Measurements from ENCODE around the gene BNIP5. TPM values are rescaled to one million over a fixed set of nuclear protein-coding genes. Genes with fewer than 3 reads are reported as not detected.

The BNIP5 gene, protein sequence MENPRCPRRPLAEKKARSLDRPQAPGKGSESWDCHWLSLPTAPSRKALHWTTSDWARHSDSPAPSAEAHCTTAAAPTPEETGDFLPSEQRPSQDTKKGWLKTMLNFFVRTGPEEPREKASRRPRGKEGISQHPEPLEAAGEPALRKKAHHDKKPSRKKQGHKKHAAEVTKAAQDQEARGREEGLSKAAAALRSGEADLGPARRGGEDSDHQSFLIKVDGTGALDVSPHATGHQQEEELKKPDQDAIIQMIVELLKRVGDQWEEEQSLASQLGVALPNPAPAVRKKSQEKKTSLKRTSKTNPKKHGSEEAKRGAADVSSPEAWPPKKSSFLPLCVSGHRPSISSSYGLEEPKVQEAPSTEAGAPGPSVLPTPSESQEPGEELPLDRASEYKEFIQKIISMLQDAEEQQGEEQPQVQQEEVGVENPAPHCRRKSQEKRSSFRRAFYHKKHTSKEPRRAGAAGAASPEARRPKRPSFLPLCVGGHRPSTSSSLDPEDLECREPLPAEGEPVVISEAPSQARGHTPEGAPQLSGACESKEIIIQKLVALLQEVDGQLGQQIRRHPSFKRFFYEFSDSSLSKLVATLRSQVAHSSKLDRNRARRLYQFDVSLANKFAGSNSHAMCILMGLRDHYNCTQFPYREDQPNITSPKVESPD
- not detected in 2 replicates for total RNA-seq

DNA sequence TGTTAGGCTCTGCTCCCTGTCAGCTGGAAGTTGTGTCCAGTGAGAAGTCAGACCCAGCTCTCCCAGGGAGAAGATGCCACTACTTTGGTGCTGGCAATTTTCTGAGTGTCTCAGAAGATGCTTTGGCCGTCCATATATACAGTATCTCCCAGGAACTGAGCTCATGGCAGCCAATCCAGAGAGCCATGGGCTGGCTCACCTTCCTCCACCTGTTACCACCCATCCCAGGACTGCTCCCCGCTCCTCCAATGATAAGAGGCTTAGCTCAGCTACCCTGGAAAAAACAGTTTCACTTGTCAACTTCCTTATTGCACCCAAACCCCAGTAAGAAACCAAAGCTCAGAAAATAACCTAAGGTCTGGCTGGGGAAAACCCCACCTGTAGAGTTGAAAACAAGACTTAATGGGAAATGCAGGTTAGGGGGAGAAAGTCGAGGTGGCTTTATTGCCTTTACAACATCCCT lies at the start of gene BNIP5:
TSS of gene BNIP5 (minus strand) at position 110 of the 463 bp plus-strand sequence. CDS start 6,198 bp downstream, outside the sequence.

DNA sequence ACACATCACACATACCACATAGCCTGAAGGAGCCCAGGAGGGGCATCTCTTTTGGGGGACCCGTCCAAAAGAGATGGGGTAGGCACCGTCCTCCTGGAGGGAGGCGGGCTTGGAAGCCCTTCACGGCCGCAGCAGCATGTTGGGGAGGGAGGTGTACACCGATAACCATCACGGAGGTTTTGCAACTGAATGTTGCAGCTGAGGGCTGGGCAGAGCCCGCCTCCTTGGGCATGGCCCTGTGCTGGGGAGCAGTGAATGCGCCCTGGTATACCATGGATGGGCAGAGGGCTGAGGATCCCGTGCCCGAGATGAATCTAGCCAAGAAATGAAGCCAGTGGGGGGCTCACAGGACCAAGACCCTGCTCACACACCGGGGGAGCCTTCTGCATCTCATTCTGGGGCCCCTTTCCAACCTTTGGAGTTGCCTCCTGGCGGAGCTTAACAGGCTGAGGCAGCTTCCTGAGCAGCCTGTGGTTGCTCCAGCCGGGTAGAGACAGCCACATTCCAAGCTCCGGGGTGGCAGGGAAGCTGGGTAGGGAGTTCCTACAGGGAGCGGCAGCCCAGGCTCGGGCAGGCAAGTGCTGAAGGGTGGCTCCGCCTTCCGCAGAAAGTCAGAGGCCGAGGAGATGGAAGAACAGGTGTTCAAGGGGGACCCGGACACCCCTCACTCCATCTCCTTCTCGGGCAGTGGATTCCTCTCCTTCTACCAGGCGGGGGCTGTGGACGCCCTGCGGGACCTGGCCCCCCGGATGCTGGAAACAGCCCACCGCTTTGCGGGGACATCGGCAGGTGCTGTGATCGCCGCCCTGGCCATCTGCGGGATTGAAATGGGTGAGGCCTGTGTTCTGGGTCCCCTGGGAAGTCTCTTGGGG lies 66.6 kb downstream of the BNIP5 start, which contains the start of gene PNPLA1:
TSS of gene PNPLA1 (plus strand) at position 227 of the 872 bp plus-strand sequence. CDS start at position 627, 400 bp downstream.

Other genes with a start within 250 kb of the BNIP5 start
- 17.9 TPM in 2 replicates for gene MAPK13, start 206.4 kb downstream of the BNIP5 start, total RNA-seq
- 7.8 and 13.6 TPM in 2 replicates for gene BRPF3, start 140.1 kb downstream of the BNIP5 start, total RNA-seq
- gene PNPLA1, start 66.8 kb downstream of the BNIP5 start, total RNA-seq = not detected in 2 replicates
- gene ETV7, start 50.8 kb upstream of the BNIP5 start, total RNA-seq = 0.18 TPM in 1 of 2 replicates, not detected in the other
- gene PXT1, start 106.0 kb upstream of the BNIP5 start, total RNA-seq = not detected in 2 replicates
- 42.7 and 44.3 TPM in 2 replicates for gene KCTD20, start 106.1 kb upstream of the BNIP5 start, total RNA-seq
- 22.2 and 23.2 TPM in 2 replicates for gene STK38, start 210.6 kb upstream of the BNIP5 start, total RNA-seq